Right hindlimb (tissue), 1 donor: ENCODE measurements around the gene KCNK16.
A peak's percentile ranks its signal among the peaks of the same experiment; 100 is the strongest.

ENCODE experiments used
- DNase-seq: peaks from one replicate; pipeline ENCODE4 v3.0.0-alpha.2; 2018

KCNK16 gene

GRCh38 chr6:39322306-39322850 lies at the start of gene KCNK16:
Gene KCNK16 (minus strand): TSS chr6:39322702. CDS start chr6:39322540, 162 bp downstream.
- DNase-seq, result no peak

GRCh38 chr6:39370390-39370789 lies 47.9 kb upstream of the KCNK16 start:
- DNase-seq, result no peak

- no peak for DNase-seq
Measured at GRCh38 chr6:39369987-39370386, 47.5 kb upstream of the KCNK16 start.

GRCh38 chr6:39367700-39368099 lies 45.2 kb upstream of the KCNK16 start:
- DNase-seq, result no peak

GRCh38 chr6:39366931-39367618 lies 44.6 kb upstream of the KCNK16 start:
- DNase-seq, result no peak

GRCh38 chr6:39365281-39366074 lies 43.0 kb upstream of the KCNK16 start:
- no peak for DNase-seq

GRCh38 chr6:39363280-39363679 lies 40.8 kb upstream of the KCNK16 start:
- no peak for DNase-seq

GRCh38 chr6:39362487-39362865 lies 40.0 kb upstream of the KCNK16 start:
- no peak for DNase-seq

- peak; percentile 81 for DNase-seq
Measured at GRCh38 chr6:39361657-39362486, 39.4 kb upstream of the KCNK16 start.

- no peak for DNase-seq
Measured at GRCh38 chr6:39360378-39360777, 37.9 kb upstream of the KCNK16 start.

GRCh38 chr6:39357998-39358686 lies 35.6 kb upstream of the KCNK16 start:
- DNase-seq, result peak; percentile 76

- no peak for DNase-seq
Measured at GRCh38 chr6:39353698-39354315, 31.3 kb upstream of the KCNK16 start.

- no peak for DNase-seq
Measured at GRCh38 chr6:39350723-39351505, 28.4 kb upstream of the KCNK16 start.

- no peak for DNase-seq
Measured at GRCh38 chr6:39348740-39349139, 26.2 kb upstream of the KCNK16 start.

GRCh38 chr6:39347906-39348585 lies 25.5 kb upstream of the KCNK16 start:
- DNase-seq, result peak; percentile 76

- no peak for DNase-seq
Measured at GRCh38 chr6:39347206-39347605, 24.7 kb upstream of the KCNK16 start.

- DNase-seq, result no peak
Measured at GRCh38 chr6:39344821-39345280, 22.3 kb upstream of the KCNK16 start.

- no peak for DNase-seq
Measured at GRCh38 chr6:39343396-39343870, 20.9 kb upstream of the KCNK16 start.

- DNase-seq, result no peak
Measured at GRCh38 chr6:39342692-39343395, 20.3 kb upstream of the KCNK16 start.

GRCh38 chr6:39341937-39342336 lies 19.4 kb upstream of the KCNK16 start:
- no peak for DNase-seq
